Measurements from ENCODE around the gene PREX1.
"Not testable (repeated sequence)": the region's sequence is repeated elsewhere in the genome, so short reads cannot be mapped to it uniquely, and the experiment has no call there.

PREX1 gene

DNA sequence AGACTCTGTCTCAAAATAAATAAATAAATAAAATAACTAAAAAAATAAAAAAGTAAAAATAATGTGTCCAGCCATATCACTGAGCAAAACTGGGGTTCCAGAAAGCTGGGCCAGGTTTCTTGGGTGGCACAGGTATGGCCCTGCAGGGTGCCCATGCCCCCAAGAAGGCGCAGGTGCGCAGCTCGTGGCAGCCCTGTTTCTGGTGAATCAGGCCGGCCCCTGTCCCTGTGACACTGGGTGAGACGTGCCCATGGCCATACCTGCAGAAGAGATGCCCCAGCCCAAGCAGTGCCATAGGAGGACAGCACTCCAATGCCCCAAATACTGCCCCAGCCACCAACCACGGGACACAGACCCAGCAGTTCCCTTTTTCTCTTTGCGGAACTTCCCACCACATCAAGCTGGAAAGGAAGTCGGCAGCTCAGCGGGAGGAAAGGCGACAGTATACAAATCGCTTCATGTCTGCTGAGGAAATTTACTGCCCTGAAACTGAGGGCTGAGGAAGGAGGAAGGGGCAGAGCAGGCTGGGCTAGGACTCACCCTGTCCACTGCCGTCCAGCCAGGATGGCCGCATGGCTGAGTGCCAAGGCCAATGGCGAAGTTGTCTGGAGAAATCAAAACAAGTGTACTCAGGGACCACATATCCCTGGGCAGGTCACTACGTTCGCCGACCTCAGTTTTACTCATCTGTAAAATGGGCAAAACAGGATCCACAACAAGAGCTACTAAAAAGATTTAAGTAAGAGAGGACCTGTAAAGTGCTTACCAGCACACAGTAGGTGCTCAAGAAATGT is 55.4 kb downstream of the PREX1 start:
- peak; percentile 68 for DNase-seq

DNA sequence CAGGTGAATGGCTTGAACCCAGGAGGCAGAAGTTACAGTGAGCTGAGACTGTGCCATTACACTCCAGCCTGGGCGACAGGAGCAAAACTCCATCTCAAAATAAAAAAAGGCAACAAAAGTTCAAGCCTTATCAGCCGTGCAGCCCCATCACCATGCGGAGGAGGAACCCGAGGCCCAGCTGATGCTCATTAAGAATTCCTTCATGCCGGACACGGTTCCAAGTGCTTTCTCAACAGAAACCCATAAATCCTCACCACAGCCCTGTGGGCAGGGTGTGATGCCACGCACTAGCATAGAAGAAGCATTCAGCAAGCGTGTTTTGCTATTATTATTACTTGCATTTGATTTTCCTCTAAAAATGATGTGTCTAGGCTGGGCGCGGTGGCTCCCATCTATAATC is 56.3 kb downstream of the PREX1 start:
- DNase-seq: no peak

DNA sequence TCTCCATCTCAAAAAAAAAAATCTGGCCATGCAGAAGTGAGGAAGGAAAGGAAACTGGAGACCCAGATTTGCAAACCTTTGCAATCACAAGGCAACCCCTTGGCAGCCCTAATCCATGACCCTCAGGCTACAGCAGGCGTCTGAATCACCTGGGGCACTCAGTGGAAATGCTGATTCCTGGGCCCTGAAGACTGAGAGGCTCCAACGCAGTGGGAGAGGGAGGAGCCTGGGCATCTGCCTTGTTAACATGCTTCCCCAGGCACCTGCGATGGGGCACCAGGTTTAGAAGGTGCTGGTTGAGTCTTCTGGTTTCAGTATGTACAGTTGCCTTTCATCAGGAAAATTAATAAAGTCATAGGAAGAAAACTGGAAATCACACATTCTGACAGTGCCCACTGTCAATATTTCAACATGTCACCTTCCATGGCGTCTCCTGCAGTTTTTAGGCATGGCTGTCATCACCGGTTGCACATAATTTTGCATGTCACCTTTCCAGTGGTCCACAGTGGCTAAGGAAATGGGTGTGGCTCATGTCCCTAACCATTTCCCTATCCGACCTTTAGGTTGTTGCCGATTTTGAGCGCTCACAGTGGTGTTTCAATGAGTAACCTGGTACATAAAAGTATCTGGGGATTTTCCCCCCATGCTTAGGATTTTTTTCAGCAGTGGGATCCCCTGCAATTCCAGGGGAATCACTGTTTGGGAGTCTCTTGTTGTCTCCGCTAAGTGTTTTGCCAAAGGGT is 56.9 kb downstream of the PREX1 start:
- no peak for DNase-seq

DNA sequence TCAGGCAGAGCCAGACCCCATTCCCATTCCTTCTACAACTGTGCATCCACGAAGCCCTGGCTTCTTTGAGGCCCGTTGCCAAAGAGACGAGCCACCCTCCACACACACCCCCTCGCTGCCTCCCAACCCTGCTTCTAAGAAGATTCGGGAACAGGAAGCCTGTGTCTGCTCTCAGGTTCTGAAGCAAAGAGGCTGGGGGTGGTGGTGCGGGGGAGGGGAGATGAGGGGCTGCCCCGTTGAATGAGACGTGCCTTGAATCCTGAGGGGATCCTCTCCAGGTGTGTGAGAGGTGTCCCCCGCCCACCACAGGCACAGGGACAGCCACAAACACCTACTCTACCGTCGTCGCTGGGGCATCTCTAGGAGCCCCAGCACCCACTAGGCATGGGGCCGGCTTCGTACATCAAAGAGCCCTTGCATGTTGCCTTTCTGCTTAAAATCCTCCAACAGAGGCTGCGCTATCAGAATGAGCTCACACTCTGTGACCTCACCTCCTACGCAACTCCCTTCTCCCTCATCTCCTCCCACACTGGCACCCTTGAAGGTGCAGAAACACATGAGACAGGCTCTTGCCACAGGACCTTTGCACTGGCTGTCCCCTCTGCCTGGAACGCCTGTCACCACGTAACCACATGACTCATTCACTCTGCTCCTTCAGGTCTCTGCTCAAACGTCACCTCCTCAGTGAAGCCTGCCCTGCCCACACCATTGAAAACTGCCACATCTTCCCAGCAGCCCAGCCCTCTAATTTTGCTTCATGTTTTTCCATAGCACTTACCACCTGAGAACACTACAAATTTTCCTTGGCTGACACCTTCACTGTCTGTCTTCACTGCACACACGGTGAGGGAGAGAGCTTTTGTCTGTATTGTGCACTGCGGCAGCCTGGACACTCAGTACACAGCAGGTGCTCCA is 58.5 kb downstream of the PREX1 start:
- no peak for DNase-seq

DNA sequence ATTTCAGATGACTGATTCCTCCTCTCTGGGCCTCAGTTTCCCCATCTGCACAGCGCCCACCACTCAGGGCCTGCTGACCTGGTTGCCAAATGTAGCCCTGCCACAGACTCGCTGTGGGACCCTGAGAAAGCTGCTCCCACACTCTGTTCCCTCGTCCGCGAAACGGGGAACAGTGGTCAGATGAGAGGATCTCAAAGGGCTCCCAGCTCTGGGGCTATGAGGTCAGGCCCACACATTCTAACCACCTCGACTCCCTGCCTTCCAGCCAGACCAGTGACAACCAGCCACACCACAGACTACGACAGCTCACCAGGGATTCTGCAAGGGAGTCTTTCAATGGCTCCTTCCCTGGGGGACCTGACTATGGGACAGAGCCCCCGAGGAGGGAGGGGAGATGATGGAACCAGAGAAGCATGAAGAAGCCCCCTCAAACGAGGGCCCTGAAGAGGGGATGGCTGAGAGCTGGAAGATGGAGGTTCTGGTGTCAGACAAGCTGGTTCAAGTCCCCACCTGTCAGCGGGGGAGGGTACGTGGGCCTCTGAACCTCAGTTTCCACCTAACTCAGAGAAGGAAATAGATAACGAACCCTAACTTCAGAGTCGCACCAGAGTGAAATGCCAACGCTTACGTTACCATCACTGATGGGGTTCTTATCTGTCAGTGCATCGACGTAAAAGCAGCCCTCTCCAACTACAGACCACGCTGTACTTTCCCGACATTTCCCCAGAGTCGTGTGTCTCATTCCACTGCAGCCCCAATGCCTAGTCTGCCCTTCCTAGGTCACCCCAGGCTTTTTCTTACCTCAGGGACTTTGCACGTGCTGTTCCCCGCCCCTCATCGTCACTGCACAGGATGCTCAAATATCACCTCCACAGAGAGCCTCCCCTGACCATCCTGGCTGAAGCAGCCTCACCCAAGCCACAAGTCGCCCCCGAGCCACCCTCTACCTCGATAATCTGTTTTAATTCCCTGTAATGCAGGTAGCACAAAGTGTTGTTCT is 60.5 kb downstream of the PREX1 start:
- DNase-seq: no peak

DNA sequence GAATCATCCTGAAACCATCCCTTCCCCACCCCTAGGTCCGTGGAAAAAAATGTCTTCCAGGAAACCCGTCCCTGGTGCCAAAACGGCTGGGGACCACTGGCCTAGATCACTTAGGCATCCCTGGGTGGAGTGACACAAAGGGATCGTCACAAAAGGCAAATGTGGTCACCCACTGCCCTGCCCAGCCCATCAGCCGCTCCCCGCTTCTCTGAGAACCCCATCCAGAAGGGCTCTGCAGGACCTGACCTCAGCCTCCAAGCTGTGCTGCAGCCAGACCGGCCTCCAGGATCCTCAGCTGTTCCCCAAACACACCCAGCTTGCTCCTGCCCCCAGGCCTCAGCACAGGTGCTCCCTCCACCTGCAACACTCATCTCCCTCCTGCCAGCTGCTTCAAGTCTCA is 61.6 kb downstream of the PREX1 start:
- no peak for DNase-seq

DNA sequence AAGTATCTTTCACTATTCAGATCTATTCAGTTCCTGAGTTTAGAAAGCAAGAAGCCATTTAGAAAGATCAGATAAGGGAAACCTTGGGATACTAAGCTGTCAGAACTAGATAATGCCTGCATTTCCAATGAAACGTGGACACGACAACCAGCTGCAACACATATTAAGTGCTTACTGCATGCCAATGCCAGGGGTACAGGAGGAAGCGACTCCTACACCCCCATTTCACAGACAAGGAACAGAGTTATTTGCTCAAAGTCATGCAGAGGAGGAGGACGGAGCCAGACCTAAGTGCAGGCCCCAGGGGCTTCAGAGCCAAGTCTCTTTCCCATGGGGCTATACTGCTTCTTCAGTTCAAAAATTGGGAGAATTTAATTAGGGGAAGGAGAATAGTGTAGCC is 62.4 kb downstream of the PREX1 start:
- no peak for DNase-seq

DNA sequence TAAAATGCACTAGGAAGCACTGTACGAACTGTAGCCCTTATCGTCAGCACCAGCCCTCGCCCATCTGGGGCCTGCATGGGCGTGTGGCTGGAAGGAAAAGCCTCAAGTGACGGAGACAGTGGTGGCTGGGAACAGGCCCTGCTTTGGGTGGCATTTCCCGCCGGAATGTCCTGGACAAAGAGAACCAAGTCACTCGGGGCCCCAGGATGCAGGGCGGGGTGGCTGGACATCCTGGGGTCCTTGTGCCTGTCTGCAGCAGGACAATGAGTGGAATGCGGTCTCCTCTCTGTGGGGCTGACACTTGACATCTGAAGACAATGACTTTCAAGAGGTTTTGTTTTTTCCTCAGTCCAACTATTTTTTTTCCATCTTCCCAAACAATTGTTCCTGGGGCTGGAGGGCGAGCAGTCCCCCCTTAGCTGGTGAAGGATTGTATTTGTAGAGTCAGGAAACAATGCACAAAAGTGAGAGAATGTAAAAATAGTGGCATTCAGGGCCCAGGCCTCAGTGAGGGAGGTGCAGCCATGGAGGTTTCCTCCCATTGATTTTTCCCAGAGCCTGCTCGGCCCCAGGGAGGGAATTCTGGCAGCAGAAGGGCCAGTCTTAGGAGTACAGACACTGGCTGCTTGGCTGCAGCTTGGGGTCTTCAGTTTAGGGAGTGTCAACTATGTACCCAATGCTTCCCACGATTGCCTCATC is 64.4 kb downstream of the PREX1 start:
- no peak for DNase-seq

DNA sequence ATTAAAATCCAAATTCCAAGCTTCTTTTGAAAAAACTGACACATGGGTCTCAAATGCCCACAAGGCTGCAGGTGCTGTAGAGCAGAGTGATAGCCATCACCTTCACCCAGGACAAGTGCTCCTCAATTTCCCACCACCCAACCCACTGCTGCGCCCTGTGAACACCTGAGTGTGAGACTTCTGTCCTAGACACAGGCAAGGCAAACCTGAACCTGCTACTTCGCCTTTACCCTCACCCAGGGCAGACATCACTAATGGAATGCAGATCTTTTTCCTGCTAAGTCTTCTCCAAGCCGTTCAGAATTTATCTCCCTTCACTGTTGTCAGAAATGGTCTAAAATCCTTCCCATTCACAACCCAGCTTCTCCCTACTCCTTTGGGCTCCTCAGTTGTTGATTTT is 65.9 kb downstream of the PREX1 start:
- DNase-seq: no peak

DNA sequence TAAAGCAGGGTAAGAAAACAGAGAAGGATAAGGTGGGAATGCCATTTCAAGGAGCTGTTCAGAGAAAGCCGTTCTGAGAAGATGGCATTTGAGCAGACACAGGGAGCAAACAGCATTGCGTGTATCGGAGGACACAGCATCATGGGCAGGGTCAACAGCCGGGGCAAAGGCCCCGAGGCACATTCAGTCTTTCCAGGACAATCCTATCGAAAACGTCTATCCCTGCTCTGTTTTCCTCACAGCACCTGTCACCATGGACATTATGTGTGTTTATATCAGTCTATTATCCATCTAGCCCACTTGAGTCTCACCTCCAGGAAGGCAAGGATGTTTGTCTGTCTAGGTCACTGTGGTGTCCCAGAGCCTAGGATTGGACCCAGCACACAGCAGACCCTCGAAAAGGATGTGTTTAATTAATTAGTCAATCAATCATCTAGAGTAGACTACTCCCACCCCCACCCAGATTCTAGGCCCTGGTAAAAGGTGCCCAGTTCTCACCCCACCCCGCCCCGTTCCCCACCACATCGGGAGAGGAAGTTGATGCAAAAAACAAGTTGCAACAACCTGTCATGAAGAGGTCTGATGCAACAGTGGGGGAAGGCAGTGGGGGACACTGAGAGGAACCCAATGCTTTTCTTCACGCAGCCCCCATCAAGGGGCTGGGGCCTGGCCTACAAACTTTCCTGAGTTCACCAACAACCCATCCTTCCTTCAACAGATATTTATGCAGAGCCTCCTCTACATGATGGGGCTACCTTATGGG is 66.6 kb downstream of the PREX1 start:
- DNase-seq: peak; percentile 42

DNA sequence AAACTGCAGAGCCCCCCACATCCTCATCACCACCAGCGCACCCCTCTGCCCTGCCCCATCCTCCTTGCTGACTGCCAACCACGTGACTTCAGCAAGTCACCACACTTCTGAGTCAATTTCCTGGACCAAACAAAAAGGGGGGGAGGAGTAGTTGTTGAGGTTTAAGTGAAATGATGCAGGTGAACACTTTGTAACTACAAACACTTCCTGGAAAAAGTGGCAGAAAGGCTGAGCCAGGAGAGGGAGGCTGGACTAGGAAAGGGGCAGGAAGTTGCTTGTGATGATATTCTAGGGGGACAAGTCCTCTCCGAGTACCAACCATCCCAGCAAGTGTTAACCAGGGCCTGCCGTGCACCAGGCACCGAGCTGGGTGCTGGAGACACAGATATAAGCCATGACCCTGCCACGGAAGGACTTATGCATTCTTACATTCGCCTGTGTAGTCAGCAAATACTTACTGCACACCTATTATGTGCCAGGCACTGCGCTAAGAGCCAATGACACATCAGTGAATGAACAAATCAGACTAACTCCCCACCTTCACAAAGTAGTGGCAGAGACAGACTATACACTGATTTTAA is 67.3 kb downstream of the PREX1 start:
- DNase-seq: peak; percentile 51

DNA sequence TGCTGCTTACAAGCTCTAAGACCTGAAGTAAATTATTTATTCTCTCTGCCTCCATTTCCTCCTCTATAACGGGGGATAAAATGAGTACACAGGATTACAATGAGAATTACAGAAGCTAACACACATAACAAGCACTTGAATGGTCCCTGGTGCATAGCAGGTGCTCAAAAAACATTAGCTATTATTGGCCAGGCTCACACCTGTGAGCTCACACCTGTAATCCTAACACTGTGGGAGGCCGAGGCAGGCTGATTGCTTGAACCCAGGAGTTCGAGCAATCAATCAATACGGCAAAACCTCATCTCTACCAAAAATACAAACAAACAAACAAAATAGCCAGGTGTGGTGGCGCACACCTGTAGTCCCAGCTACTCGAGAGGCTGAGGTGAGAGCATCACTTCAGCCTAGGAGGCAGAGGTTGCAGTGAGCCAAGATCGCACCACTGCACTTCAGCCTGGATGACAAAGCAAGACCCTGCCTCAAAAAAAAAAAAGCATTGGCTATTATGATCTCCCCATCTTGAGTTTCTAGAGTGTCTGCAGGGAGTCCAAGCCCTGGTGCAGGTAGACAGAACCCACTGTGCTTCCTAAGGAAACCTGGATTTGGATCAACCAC is 68.1 kb downstream of the PREX1 start:
- DNase-seq: no peak

DNA sequence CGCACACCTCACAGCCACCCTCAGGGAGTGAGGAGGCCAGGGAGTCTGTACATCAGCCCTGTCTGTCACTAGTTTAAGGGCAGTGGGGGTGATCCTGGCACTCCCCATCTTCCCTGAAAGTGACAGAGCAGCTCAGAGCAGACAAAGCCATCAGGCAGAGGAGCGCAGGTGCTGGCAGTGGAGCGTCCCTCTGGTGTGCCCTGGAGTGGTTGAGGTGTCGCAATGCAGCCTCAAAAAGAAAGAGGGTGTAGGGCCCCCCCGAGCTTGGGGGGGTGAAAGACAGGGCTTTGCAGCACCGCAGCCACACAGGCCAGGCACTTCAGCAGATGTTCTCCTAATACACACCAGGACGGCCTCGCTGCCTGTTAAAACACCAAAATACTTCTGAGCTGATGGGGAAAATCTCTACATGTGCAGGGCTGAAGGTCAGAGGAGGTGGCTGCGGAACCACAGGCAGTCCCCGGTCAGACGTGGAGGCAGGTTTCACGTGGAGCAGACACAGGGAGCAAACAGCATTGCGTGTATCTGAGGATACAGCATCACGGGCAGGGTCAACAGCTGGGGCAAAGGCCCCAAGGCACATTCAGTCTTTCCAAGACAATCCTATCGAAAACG is 69.5 kb downstream of the PREX1 start:
- no peak for DNase-seq

DNA sequence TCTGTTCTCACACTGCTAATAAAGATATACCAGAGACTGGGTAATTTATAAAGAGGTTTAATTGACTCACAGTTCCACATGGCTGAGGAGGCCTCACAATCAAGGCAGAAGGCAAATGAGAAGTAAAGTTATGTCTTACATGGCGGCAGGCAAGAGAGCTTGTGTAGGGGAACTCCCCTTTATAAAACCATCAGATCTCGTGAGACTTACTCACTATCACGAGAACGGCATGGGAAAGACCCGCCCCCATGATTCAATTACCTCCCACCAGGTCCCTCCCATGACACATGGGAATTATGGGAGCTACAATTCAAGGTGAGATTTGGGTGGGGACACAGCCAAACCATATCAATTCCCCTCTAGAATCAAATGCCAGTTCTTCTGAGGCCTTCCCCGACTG is 71.0 kb downstream of the PREX1 start:
- not testable (repeated sequence) for DNase-seq

DNA sequence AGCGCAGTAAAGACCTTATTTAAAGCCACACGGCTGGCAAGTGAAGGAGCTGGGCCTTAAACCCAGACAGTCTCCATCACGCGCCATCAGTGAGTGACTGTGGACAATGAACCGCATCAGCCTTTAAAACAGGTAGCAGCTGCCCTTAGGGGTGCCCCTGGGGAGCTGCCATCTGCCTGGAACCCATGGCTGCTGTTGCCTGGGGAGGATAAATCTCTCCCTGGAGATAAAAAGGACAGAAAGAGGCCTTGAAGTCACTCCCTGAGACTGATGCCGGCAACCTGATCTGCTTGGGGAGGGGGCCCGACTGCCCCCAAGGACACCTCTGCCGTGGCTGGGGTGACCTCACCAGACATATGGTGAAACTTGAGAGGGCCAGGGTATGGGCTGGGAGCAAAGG is 73.5 kb downstream of the PREX1 start:
- DNase-seq: no peak

DNA sequence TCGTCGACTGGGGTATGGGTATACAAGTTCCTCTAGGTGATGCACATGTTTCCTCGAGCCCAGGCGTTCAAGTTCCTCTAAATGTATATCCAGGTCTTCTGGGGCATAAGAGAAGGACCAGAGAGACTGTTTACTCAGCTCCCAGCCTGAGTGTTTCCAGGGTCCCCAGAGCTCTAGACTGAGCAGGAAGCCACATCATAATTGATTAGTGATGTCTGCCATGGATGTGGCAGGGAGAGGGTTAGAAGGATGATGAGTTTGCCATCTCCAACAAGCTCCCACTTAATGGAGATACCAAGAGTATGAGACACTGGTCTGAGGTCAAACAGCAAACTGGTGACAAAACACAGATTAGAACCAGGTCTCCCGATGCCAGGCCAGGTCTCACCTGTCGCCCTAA is 74.8 kb downstream of the PREX1 start:
- no peak for DNase-seq

DNA sequence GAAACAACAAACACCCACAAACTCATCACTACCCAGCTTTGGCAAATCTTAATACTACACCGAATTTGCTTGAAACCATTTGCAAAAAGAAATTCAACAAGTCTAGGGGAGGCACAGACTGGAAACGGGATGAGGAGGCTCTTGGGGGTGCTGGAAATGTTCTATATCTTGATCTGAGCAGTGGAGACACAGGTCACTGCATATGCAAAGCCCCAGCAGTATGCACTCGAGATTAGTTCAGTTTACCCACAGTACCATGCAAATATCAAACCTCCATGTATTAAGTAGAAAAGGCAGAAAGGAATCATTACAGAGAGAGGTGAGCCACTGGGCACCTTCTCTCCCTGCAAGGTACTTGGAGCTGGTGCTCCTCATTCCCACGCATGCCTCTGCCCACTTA is 75.9 kb downstream of the PREX1 start:
- no peak for DNase-seq

DNA sequence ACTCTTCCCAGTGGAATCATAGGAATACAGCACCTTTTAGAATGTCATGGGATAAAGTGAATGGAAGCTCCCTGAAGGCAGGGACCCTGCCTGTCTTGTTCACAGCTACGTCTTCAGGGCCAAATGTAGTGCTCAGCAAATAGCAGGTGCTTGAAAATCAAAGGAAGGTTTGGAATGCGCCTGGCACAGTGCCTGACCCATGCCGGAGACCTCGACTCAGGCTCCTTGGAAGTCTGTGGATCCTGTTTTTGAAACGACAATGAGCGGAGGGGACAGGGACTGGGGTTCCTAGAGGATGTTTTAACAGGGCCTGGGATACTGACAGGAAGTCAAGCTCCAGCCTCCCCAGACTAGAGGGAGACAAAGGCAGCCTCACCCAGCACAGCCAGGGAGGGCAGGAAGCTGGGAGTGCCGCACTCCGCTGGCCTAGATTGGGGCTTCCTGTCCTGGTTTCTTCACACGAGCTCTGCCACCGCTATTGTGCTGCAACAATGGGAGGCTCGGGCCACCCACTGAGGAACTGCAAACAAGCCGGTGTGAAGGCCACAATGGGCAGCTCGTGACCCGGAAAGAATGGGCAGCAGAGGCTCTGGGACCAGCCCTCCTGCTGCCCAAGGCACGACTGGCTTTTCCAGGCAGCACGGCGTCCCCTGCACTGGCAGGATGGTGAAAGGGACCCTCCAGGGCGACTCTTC is 76.7 kb downstream of the PREX1 start:
- peak; percentile 31 for DNase-seq

DNA sequence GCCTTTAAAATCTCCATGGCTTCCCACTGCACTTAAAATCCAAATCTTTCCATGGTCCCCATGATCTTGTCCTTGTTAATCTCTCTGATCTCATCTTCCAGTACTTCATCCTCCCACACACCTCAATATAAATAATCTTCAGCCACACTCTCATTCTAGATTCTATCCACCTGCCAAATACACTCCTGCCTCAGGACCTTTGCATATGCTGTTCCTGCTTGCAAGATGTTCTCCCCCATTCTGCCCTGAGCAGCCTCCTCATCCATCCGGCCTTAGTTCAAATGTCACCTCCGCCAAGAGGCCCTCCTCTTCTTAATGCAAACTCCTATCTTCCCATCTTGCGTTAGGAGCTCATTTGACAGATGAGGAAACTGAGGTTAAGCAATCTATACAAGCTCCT is 77.4 kb downstream of the PREX1 start:
- DNase-seq: no peak
